IMR-90 (cell line): ENCODE measurements around the gene ADCYAP1R1. TPM values are rescaled to one million over a fixed set of nuclear protein-coding genes. Genes with fewer than 3 reads are reported as not detected.

Source experiments
- ATAC-seq: fragments of 200-7000 bp; cut with Tn5 transposase; 2 replicates; pipeline ENCODE4 v1.9.1; 2020; ENCODE audit warnings: low read depth, mild to moderate bottlenecking, moderate library complexity
- BruUV-seq: library from RNA; stranded (reverse); fragments of 400-500 nt; replicated peaks from 2 replicates; lab custom pipeline; 2021; lab: Mats Ljungman, UMichigan
- CTCF ChIA-PET: fragments of 300-600 bp; formaldehyde crosslinking; extraction: SDS; loops from one replicate; lab custom pipeline; 2021; ENCODE audit warnings: antibody characterized with exemption; lab: Yijun Ruan, JAX
- POLR2A ChIA-PET: fragments of 300-600 bp; sonication (Branson Sonifier 250); formaldehyde crosslinking; loops from one replicate; lab custom pipeline; 2022; ENCODE audit warnings: antibody characterized with exemption; ENCODE audit not compliant: unreplicated experiment; lab: Charles Lee
- DNase-seq: peaks from one replicate; pipeline ENCODE4 v3.0.0; 2013
- H2AFZ ChIP-seq: replicated peaks from 2 replicates; pipeline ENCODE3; 2013; ENCODE audit warnings: low read length, mild to moderate bottlenecking; ENCODE audit not compliant: poor library complexity
- H2AK5ac ChIP-seq: 2 replicates; pipeline ENCODE4 v1.6.1; 2013; ENCODE audit warnings: low read depth, low read length, inconsistent platforms
- H2AK9ac ChIP-seq: replicated peaks from 2 replicates; pipeline ENCODE3; 2013; ENCODE audit warnings: mild to moderate bottlenecking, low read depth, low read length, moderate library complexity; ENCODE audit not compliant: poor library complexity
- H2BK120ac ChIP-seq: 2 replicates; pipeline ENCODE4 v1.6.1; 2013; ENCODE audit warnings: low read depth, low read length, inconsistent platforms
- H2BK15ac ChIP-seq: 3 replicates; pipeline ENCODE4 v1.6.1; 2013; ENCODE audit warnings: low read depth, low read length, inconsistent platforms
- H2BK20ac ChIP-seq: 2 replicates; pipeline ENCODE4 v1.6.1; 2013; ENCODE audit warnings: low read depth, mild to moderate bottlenecking, inconsistent platforms, low read length, moderate library complexity
- H2BK5ac ChIP-seq: 2 replicates; pipeline ENCODE4 v1.6.1; 2013; ENCODE audit warnings: mild to moderate bottlenecking, low read depth, low read length, inconsistent platforms; ENCODE audit not compliant: poor library complexity, severe bottlenecking
- H3K14ac ChIP-seq: replicated peaks from 2 replicates; pipeline ENCODE4 v1.6.1; 2013; ENCODE audit warnings: low read depth, low read length, inconsistent platforms
- H3K18ac ChIP-seq: 2 replicates; pipeline ENCODE4 v1.6.1; 2013; ENCODE audit warnings: low read depth, low read length, control low read depth
- H3K23ac ChIP-seq: 2 replicates; pipeline ENCODE4 v1.6.1; 2013; ENCODE audit warnings: low read depth, low read length, inconsistent platforms
- H3K27ac ChIP-seq: 2 replicates; pipeline ENCODE4 v1.5.1; 2013; ENCODE audit warnings: mild to moderate bottlenecking, control low read depth, low read length; ENCODE audit not compliant: insufficient read depth
- H3K27me3 ChIP-seq: 2 replicates; pipeline ENCODE4 v1.6.1; 2013; ENCODE audit warnings: low read length; ENCODE audit not compliant: control insufficient read depth, insufficient read depth
- H3K36me3 ChIP-seq: 2 replicates; pipeline ENCODE4 v1.6.1; 2013; ENCODE audit warnings: low read length, mixed read lengths; ENCODE audit not compliant: control insufficient read depth, insufficient read depth
- H3K4ac ChIP-seq: 2 replicates; pipeline ENCODE4 v1.6.1; 2013; ENCODE audit warnings: low read depth, low read length, inconsistent platforms
- H3K4me1 ChIP-seq: 2 replicates; pipeline ENCODE4 v1.6.1; 2013; ENCODE audit warnings: low read length, mixed read lengths; ENCODE audit not compliant: control insufficient read depth, insufficient read depth
- H3K4me2 ChIP-seq: 2 replicates; pipeline ENCODE4 v1.6.1; 2013; ENCODE audit warnings: low read depth, mild to moderate bottlenecking, control low read depth, low read length, moderate library complexity
- H3K4me3 ChIP-seq: 2 replicates; pipeline ENCODE4 v1.5.1; 2013; ENCODE audit warnings: low read depth, mild to moderate bottlenecking, control low read depth, low read length, moderate library complexity; ENCODE audit not compliant: insufficient read depth
- H3K56ac ChIP-seq: 2 replicates; pipeline ENCODE4 v1.6.1; 2013; ENCODE audit warnings: low read length, inconsistent platforms; ENCODE audit not compliant: insufficient read depth; ENCODE audit errors: extremely low read depth
- H3K79me1 ChIP-seq, 2 experiments: 2 replicates each; pipeline ENCODE4 v1.6.1; 2013; ENCODE audit warnings: low read length in 2 of 2, inconsistent platforms in 1 of 2, low read depth in 1 of 2
- H3K9ac ChIP-seq: 2 replicates; pipeline ENCODE4 v1.6.1; 2013; ENCODE audit warnings: low read depth, low read length, control low read depth
- H3K9me1 ChIP-seq: 2 replicates; pipeline ENCODE4 v1.6.1; 2013; ENCODE audit warnings: low read length, inconsistent platforms; ENCODE audit not compliant: insufficient read depth
- H3K9me3 ChIP-seq: 2 replicates; pipeline ENCODE4 v1.6.1; 2013; ENCODE audit warnings: low read length; ENCODE audit not compliant: control insufficient read depth, insufficient read depth
- H4K20me1 ChIP-seq: 2 replicates; pipeline ENCODE4 v1.6.1; 2013; ENCODE audit warnings: low read length, inconsistent platforms; ENCODE audit not compliant: insufficient read depth
- H4K5ac ChIP-seq: 2 replicates; pipeline ENCODE4 v1.6.1; 2013; ENCODE audit warnings: mild to moderate bottlenecking, low read depth, low read length, control low read depth
- H4K8ac ChIP-seq, 2 experiments: 2 replicates each; pipeline ENCODE4 v1.6.1; 2013; ENCODE audit warnings: low read depth in 2 of 2, low read length in 2 of 2, control low read depth in 1 of 2, inconsistent platforms in 1 of 2
- H4K91ac ChIP-seq: 2 replicates; pipeline ENCODE4 v1.6.1; 2013; ENCODE audit warnings: low read depth, low read length, inconsistent platforms; ENCODE audit not compliant: insufficient read depth
- BHLHE40 ChIP-seq: fragments of 150-350 bp; IDR thresholded peaks from 2 replicates; pipeline ENCODE4 v1.6.1; 2016; ENCODE audit warnings: mild to moderate bottlenecking, low read depth, low read length
- CEBPB ChIP-seq: IDR thresholded peaks from 2 replicates; pipeline ENCODE4 v1.6.1; 2012; ENCODE audit warnings: low read depth, low read length, improper control_type of control experiment
- CHD1 ChIP-seq: IDR thresholded peaks from 2 replicates; pipeline ENCODE4 v1.6.1; 2012; ENCODE audit warnings: low read depth, low read length, improper control_type of control experiment
- CTCF ChIP-seq: conservative IDR thresholded peaks from 2 replicates; pipeline ENCODE4 v1.5.1; 2012; ENCODE audit warnings: mild to moderate bottlenecking, low read depth, low read length, improper control_type of control experiment
- ELK1 ChIP-seq: fragments of 150-350 bp; IDR thresholded peaks from 2 replicates; pipeline ENCODE4 v1.6.1; 2016; ENCODE audit warnings: low read depth, mild to moderate bottlenecking, low read length, moderate library complexity, borderline replicate concordance
- FOS ChIP-seq: fragments of 150-350 bp; IDR thresholded peaks from 2 replicates; pipeline ENCODE4 v1.6.1; 2016; ENCODE audit warnings: low read depth, low read length
- MAFK ChIP-seq: IDR thresholded peaks from 2 replicates; pipeline ENCODE4 v1.6.1; 2012; ENCODE audit warnings: low read depth, low read length, improper control_type of control experiment
- MAZ ChIP-seq: IDR thresholded peaks from 2 replicates; pipeline ENCODE4 v1.6.1; 2012; ENCODE audit warnings: low read depth, mild to moderate bottlenecking, low read length, improper control_type of control experiment, moderate library complexity, borderline replicate concordance
- MXI1 ChIP-seq: IDR thresholded peaks from 2 replicates; pipeline ENCODE4 v1.6.1; 2012; ENCODE audit warnings: low read depth, mild to moderate bottlenecking, low read length, moderate library complexity, borderline replicate concordance
- NFE2L2 ChIP-seq: fragments of 150-350 bp; IDR thresholded peaks from 2 replicates; pipeline ENCODE4 v1.6.1; 2016; ENCODE audit warnings: low read depth, mild to moderate bottlenecking, low read length
- POLR2A ChIP-seq: IDR thresholded peaks from 2 replicates; pipeline ENCODE4 v1.6.1; 2012; ENCODE audit warnings: mild to moderate bottlenecking, low read depth, low read length
- RAD21 ChIP-seq: IDR thresholded peaks from 2 replicates; pipeline ENCODE4 v1.6.1; 2012; ENCODE audit warnings: low read length, improper control_type of control experiment
- RCOR1 ChIP-seq: IDR thresholded peaks from 2 replicates; pipeline ENCODE4 v1.6.1; 2012; ENCODE audit warnings: mild to moderate bottlenecking, low read length, improper control_type of control experiment; ENCODE audit not compliant: insufficient replicate concordance
- RFX5 ChIP-seq: IDR thresholded peaks from 2 replicates; pipeline ENCODE4 v1.8.0; 2012; ENCODE audit warnings: low read depth, mild to moderate bottlenecking, low read length, moderate library complexity
- SMC3 ChIP-seq: fragments of 150-350 bp; IDR thresholded peaks from 2 replicates; pipeline ENCODE4 v1.6.1; 2016; ENCODE audit warnings: low read depth, mild to moderate bottlenecking, antibody characterized with exemption, low read length, moderate library complexity
- USF2 ChIP-seq: fragments of 150-350 bp; IDR thresholded peaks from 2 replicates; pipeline ENCODE4 v1.6.1; 2017; ENCODE audit warnings: mild to moderate bottlenecking, antibody characterized with exemption, low read length, low read depth
- WGBS, 2 experiments: methylation state at CpG; one replicate each; pipeline versions ENCODE4 v1.1.5 to v1.1.7; 2013; ENCODE audit warnings: missing lambda C conversion rate in 2 of 2; ENCODE audit not compliant: insufficient read length in 1 of 2; ENCODE audit errors: extremely low coverage in 2 of 2; 5-methylcytosine and 5-hydroxymethylcytosine counted together
- dilution Hi-C: fragments of 300-500 bp; cut with HindIII; formaldehyde crosslinking; loops from one replicate; pipeline ENCODE4 v1.14.3; 2018; ENCODE audit warnings: low sequenced_read_pairs; ENCODE audit not compliant: unreplicated experiment
- in situ Hi-C: fragments of 300-500 bp; cut with MboI; formaldehyde crosslinking; loops from 3 replicates; pipeline ENCODE4 v1.14.3; 2019; ENCODE audit warnings: low sequenced_read_pairs, inconsistent platforms, mixed read lengths
- intact Hi-C: fragments of 100-400 bp; cut with micrococcal nuclease; formaldehyde crosslinking; loops from 2 replicates; pipeline ENCODE4 v1.10.0; 2022
- polyA plus RNA-seq, 3 experiments: library from polyadenylated mRNA; depleted of rRNA; stranded (reverse); fragments of >200 nt; gene quantifications; 2 replicates each; pipeline ENCODE4 v1.2.3, GENCODE V29; 2012; ENCODE audit warnings: low replicate concordance in 1 of 3
- total RNA-seq: library from RNA; depleted of rRNA; stranded (reverse); fragments of >200 nt; gene quantifications from 2 replicates; pipeline ENCODE4 v1.2.3, GENCODE V29; 2012

ADCYAP1R1 gene
- total and polyA plus RNA-seq, 2 of the 4 experiments (the other 2 are of a cell fraction), result not detected

DNA sequence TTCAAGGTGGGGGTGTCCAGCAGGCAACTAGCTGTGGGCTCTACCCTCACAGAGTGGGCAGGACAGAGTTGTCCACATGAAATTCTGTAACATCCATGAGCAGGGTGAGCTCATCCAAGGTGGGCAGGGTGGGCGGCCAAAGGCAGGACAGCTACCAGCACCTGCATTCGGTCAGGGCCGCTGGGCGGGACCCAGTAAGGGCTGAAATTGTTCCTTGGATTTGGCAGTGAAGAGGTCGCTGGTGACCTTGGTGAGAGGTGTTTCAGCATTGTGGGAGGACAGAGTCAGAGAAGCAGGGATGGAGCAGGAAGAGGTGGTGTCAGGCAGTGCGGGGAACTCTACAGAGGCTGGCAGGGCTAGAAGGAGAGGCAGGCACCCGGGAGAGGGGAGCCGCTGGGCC, 23.9 kb downstream of the ADCYAP1R1 start:
- no peak overlapping the region for H2BK15ac ChIP-seq
- ChIA-PET POLR2A (no interaction called here), CTCF (no interaction called here)
- H2BK5ac ChIP-seq, result no peak overlapping the region
- H3K18ac ChIP-seq, result no peak overlapping the region
- no peak overlapping the region for H2AK9ac ChIP-seq
- H3K9ac ChIP-seq, result no peak overlapping the region
- peaks cover 5% of the 10 kb centered on the region; the same call in 1 of the 2 replicates for H3K9me1 ChIP-seq
- H4K20me1 ChIP-seq, result no peaks in the 10 kb centered on the region
- no peak overlapping the region for H3K4me3 ChIP-seq
- intact Hi-C loops, result no loop called here
- H4K8ac ChIP-seq, result no peak overlapping the region
- H3K9me3 ChIP-seq, result no peaks in the 10 kb centered on the region
- H3K27me3 ChIP-seq, result peaks cover 12% of the 10 kb centered on the region
- no peaks in the 10 kb centered on the region for H3K36me3 ChIP-seq
- DNase-seq (no peak), ATAC-seq (no peak)
- H3K23ac ChIP-seq, result no peak overlapping the region
- no peak overlapping the region for H3K14ac ChIP-seq
- no peak overlapping the region for H2AK5ac ChIP-seq
- H2BK20ac ChIP-seq, result no peak overlapping the region
- H4K91ac ChIP-seq, result no peak overlapping the region
- WGBS, 2 experiments, result 60% methylated on average over 3 of the region's 8 CpGs; no CpG with 5 or more reads in 1 of the 2 experiments
- H3K4me1 ChIP-seq, result no peaks in the 10 kb centered on the region
- no peak overlapping the region for H3K4ac ChIP-seq
- TF ChIP-seq MAFK, result no peak
- no peak for TF ChIP-seq MAZ
- TF ChIP-seq RFX5, result no peak
- TF ChIP-seq BHLHE40, result no peak
- no peak for TF ChIP-seq CTCF
- TF ChIP-seq ELK1, result no peak
- TF ChIP-seq FOS, result no peak
- no peak for TF ChIP-seq NFE2L2
- TF ChIP-seq MXI1, result no peak
- no peak for TF ChIP-seq CHD1
- TF ChIP-seq POLR2A, result no peak
- no peak for TF ChIP-seq USF2
- TF ChIP-seq RAD21, result no peak
- no peak for TF ChIP-seq RCOR1
- TF ChIP-seq CEBPB, result no peak
- no peak for TF ChIP-seq SMC3
- BruUV-seq, result no TSS peak
- no peak overlapping the region for H3K4me2 ChIP-seq
- no peak overlapping the region for H3K56ac ChIP-seq
- H3K27ac ChIP-seq, result no peak overlapping the region
- no peak overlapping the region for H2AFZ ChIP-seq
- dilution Hi-C loops, result no loop called here
- H2BK120ac ChIP-seq, result no peak overlapping the region
- in situ Hi-C loops, result no loop called here
- H4K5ac ChIP-seq, result no peak overlapping the region
- H3K79me1 ChIP-seq, result no peaks in the 10 kb centered on the region
